GM18861 (cell line): ENCODE data around the gene BABAM2.

Source experiments
- ATAC-seq: cut with Tn5 transposase; IDR thresholded peaks from one replicate; pipeline ENCODE4 v1.9.1; 2021; ENCODE audit not compliant: unreplicated experiment

BABAM2 gene

GRCh38 chr2:27906074-27906473, 15.5 kb downstream of the BABAM2 start:
- no peak for ATAC-seq

GRCh38 chr2:27907547-27907946, 17.0 kb downstream of the BABAM2 start:
- no peak for ATAC-seq

- ATAC-seq = no peak
These were observed 19.4 kb downstream of the BABAM2 start for GRCh38 chr2:27909901-27910300.

- no peak for ATAC-seq
These were observed 21.1 kb downstream of the BABAM2 start for GRCh38 chr2:27911458-27912210.

- ATAC-seq = no peak
These were observed 22.0 kb downstream of the BABAM2 start for GRCh38 chr2:27912512-27912911.

GRCh38 chr2:27914041-27914804, 23.7 kb downstream of the BABAM2 start:
- no peak for ATAC-seq

GRCh38 chr2:27914805-27915175, 24.3 kb downstream of the BABAM2 start:
- ATAC-seq = no peak

GRCh38 chr2:27915191-27915590, 24.7 kb downstream of the BABAM2 start:
- ATAC-seq = no peak

- ATAC-seq = no peak
These were observed 25.3 kb downstream of the BABAM2 start for GRCh38 chr2:27915874-27916273.

GRCh38 chr2:27916293-27916995, 25.9 kb downstream of the BABAM2 start:
- ATAC-seq = no peak

GRCh38 chr2:27920148-27920885, 29.8 kb downstream of the BABAM2 start:
- ATAC-seq = no peak

GRCh38 chr2:27921424-27921823, 30.9 kb downstream of the BABAM2 start:
- no peak for ATAC-seq

- no peak for ATAC-seq
These were observed 31.5 kb downstream of the BABAM2 start for GRCh38 chr2:27921880-27922547.

- ATAC-seq = no peak
These were observed 32.3 kb downstream of the BABAM2 start for GRCh38 chr2:27922842-27923241.

GRCh38 chr2:27925766-27926472, 35.4 kb downstream of the BABAM2 start:
- ATAC-seq = no peak

GRCh38 chr2:27929916-27930486, 39.5 kb downstream of the BABAM2 start:
- ATAC-seq = no peak

- ATAC-seq = no peak
These were observed 40.9 kb downstream of the BABAM2 start for GRCh38 chr2:27931361-27931950.

GRCh38 chr2:27932396-27932795, 41.9 kb downstream of the BABAM2 start:
- ATAC-seq = no peak

- ATAC-seq = no peak
These were observed 44.5 kb downstream of the BABAM2 start for GRCh38 chr2:27935026-27935425.
